ENCODE results near the gene DPYSL4.

GRCh38 chr10:132166216-132166950 is 20.4 kb upstream of the DPYSL4 start:
- TF ChIP-seq, protein P1, sequence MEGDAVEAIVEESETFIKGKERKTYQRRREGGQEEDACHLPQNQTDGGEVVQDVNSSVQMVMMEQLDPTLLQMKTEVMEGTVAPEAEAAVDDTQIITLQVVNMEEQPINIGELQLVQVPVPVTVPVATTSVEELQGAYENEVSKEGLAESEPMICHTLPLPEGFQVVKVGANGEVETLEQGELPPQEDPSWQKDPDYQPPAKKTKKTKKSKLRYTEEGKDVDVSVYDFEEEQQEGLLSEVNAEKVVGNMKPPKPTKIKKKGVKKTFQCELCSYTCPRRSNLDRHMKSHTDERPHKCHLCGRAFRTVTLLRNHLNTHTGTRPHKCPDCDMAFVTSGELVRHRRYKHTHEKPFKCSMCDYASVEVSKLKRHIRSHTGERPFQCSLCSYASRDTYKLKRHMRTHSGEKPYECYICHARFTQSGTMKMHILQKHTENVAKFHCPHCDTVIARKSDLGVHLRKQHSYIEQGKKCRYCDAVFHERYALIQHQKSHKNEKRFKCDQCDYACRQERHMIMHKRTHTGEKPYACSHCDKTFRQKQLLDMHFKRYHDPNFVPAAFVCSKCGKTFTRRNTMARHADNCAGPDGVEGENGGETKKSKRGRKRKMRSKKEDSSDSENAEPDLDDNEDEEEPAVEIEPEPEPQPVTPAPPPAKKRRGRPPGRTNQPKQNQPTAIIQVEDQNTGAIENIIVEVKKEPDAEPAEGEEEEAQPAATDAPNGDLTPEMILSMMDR (IDR thresholded peaks at IDR 0.05), result no peak
- no peak for TF ChIP-seq POLR2A (IDR thresholded peaks at IDR 0.05)

All from adrenal gland (tissue), 5 donors.